Neural progenitor cell (in vitro differentiated cells): ENCODE data around the gene EFTUD2. TPM values are rescaled to one million over a fixed set of nuclear protein-coding genes. Genes with fewer than 3 reads are reported as not detected.

Experiments used
- DNase-seq: peaks from one replicate; pipeline ENCODE4 v3.0.0-alpha.2; 2016; ENCODE audit warnings: low spot score
- H2AFZ ChIP-seq: fragments of 200-600 bp; sonication (generic); replicated peaks from 2 replicates; pipeline ENCODE4 v1.6.1; 2016; ENCODE audit warnings: antibody characterized with exemption
- H3F3A ChIP-seq: fragments of 200-600 bp; sonication (generic); 2 replicates; pipeline ENCODE4 v1.6.1; 2016; ENCODE audit warnings: antibody characterized with exemption, low read depth
- H3K27ac ChIP-seq: fragments of 200-600 bp; sonication (generic); 2 replicates; pipeline ENCODE4 v1.5.1; 2016; ENCODE audit warnings: mild to moderate bottlenecking
- H3K27me3 ChIP-seq: fragments of 200-600 bp; sonication (generic); 2 replicates; pipeline ENCODE4 v1.6.1; 2016; ENCODE audit warnings: mild to moderate bottlenecking, moderate library complexity
- H3K36me3 ChIP-seq: fragments of 200-600 bp; sonication (generic); 2 replicates; pipeline ENCODE4 v1.5.1; 2016
- H3K4me1 ChIP-seq: fragments of 200-600 bp; sonication (generic); 2 replicates; pipeline ENCODE4 v1.6.1; 2016; ENCODE audit warnings: mixed run types
- H3K4me2 ChIP-seq: fragments of 200-600 bp; sonication (generic); 2 replicates; pipeline ENCODE4 v1.6.1; 2016
- H3K4me3 ChIP-seq: fragments of 200-600 bp; sonication (generic); 2 replicates; pipeline ENCODE4 v1.5.1; 2016
- H3K79me2 ChIP-seq: fragments of 200-600 bp; sonication (generic); 2 replicates; pipeline ENCODE4 v1.6.1; 2016; ENCODE audit warnings: low read depth
- H3K9ac ChIP-seq: fragments of 200-600 bp; sonication (generic); 2 replicates; pipeline ENCODE4 v1.6.1; 2016
- H3K9me3 ChIP-seq: fragments of 200-600 bp; sonication (generic); 2 replicates; pipeline ENCODE4 v1.5.1; 2016; ENCODE audit warnings: low read depth
- H4K20me1 ChIP-seq: fragments of 200-600 bp; sonication (generic); 2 replicates; pipeline ENCODE4 v1.6.1; 2016; ENCODE audit warnings: low read depth
- H3K27ac Mint-ChIP-seq: 3 replicates; pipeline ENCODE4 v1.8.0; 2021; ENCODE audit warnings: mixed read lengths
- H3K27me3 Mint-ChIP-seq: 2 replicates; pipeline ENCODE4 v1.8.0; 2022; ENCODE audit warnings: low read depth, mild to moderate bottlenecking, inconsistent platforms, moderate library complexity, mixed read lengths; ENCODE audit not compliant: insufficient read depth
- H3K36me3 Mint-ChIP-seq: 3 replicates; pipeline ENCODE4 v1.8.0; 2021; ENCODE audit warnings: mixed read lengths
- H3K4me1 Mint-ChIP-seq: 3 replicates; pipeline ENCODE4 v1.8.0; 2021; ENCODE audit warnings: mixed read lengths
- H3K4me3 Mint-ChIP-seq: 3 replicates; pipeline ENCODE4 v1.8.0; 2021; ENCODE audit warnings: mild to moderate bottlenecking, moderate library complexity, mixed read lengths
- H3K9me3 Mint-ChIP-seq: 3 replicates; pipeline ENCODE4 v1.8.0; 2020; ENCODE audit warnings: mixed read lengths
- EZH2 ChIP-seq: fragments of 200-600 bp; sonication (generic); IDR thresholded peaks from 2 replicates; pipeline ENCODE4 v1.6.1; 2017; ENCODE audit warnings: antibody characterized with exemption, mild to moderate bottlenecking, moderate library complexity
- EZH2phosphoT487 ChIP-seq: fragments of 200-600 bp; sonication (generic); IDR thresholded peaks from 2 replicates; pipeline ENCODE4 v1.6.1; 2017; ENCODE audit warnings: antibody characterized with exemption
- total RNA-seq: library from RNA; depleted of rRNA; stranded (reverse); fragments of >200 nt; gene quantifications from 2 replicates; pipeline ENCODE4 v1.2.3, GENCODE V29; 2015; ENCODE audit warnings: low replicate concordance
- TF ChIP-seq, protein P1 (sequence below): fragments of 200-600 bp; sonication (generic); IDR thresholded peaks from 2 replicates; pipeline ENCODE4 v1.5.1; 2017; ENCODE audit warnings: antibody characterized with exemption, mild to moderate bottlenecking

EFTUD2 gene
- total RNA-seq, 1 donor from 2014 or later, result 185 TPM

DNA sequence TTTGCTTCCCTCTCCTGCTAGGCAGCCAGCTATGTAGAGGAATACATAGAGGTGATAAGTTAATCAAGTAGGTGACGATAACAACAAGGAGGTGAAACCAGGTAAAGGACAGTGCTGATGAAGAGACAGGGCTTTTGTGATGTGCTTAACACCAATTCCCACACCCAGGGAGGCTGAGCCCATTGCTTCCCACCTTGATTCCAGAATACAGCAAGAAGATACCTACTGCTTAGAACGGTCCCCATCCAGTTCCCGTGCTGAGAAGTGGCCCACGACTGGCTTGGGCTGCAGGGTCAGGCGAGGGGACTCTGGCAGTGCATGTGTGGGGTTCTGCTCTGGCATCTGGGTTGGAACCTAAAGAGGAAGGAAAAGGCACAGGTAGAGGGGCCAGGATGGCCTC, 32.1 kb upstream of the EFTUD2 start:
- H3K9me3 ChIP-seq, result no peaks in the 10 kb centered on the region
- Mint-ChIP-seq H3K4me3 (no peak overlapping the region), H3K36me3 (peaks cover 31% of the 10 kb centered on the region), H3K27ac (no peak overlapping the region), H3K9me3 (no peaks in the 10 kb centered on the region), H3K27me3 (no peaks in the 10 kb centered on the region), H3K4me1 (no peaks in the 10 kb centered on the region)
- peaks cover 10% of the 10 kb centered on the region for H4K20me1 ChIP-seq
- no peaks in the 10 kb centered on the region for H3K36me3 ChIP-seq
- no peak overlapping the region for H3K4me3 ChIP-seq
- no peaks in the 10 kb centered on the region for H3K27me3 ChIP-seq
- H3K4me2 ChIP-seq, result no peak overlapping the region
- DNase-seq, result no peak
- H3K27ac ChIP-seq, result no peak overlapping the region
- no peak overlapping the region for H3K9ac ChIP-seq
- no peaks in the 10 kb centered on the region for H3K4me1 ChIP-seq
- H2AFZ ChIP-seq, result no peak overlapping the region
- H3K79me2 ChIP-seq, result no peaks in the 10 kb centered on the region
- peaks cover 6% of the 10 kb centered on the region for H3F3A ChIP-seq
- TF ChIP-seq EZH2 (no peak), EZH2phosphoT487 (no peak)
- TF ChIP-seq, protein P1, sequence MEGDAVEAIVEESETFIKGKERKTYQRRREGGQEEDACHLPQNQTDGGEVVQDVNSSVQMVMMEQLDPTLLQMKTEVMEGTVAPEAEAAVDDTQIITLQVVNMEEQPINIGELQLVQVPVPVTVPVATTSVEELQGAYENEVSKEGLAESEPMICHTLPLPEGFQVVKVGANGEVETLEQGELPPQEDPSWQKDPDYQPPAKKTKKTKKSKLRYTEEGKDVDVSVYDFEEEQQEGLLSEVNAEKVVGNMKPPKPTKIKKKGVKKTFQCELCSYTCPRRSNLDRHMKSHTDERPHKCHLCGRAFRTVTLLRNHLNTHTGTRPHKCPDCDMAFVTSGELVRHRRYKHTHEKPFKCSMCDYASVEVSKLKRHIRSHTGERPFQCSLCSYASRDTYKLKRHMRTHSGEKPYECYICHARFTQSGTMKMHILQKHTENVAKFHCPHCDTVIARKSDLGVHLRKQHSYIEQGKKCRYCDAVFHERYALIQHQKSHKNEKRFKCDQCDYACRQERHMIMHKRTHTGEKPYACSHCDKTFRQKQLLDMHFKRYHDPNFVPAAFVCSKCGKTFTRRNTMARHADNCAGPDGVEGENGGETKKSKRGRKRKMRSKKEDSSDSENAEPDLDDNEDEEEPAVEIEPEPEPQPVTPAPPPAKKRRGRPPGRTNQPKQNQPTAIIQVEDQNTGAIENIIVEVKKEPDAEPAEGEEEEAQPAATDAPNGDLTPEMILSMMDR, result no peak

DNA sequence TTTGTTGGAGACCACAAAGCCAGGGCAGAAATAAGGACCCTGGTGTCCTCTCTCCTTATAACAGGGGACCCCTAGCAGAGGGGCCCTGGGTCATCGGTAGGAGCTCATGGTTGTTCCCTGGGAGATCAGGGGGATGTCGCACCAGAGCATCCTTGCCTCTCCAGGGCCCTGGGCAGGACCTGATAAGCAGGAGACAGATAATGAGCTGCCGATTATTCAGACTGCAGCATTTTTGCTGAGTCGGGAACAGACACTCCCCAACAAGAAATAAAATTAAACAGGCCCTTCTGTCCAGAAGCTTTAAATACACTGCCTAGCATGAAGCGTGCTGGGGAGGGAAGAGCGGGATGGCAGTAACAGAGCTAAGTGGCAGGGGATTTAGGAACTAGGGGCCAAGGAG, 31.4 kb upstream of the EFTUD2 start:
- H3F3A ChIP-seq, result peaks cover 6% of the 10 kb centered on the region
- no peak for DNase-seq
- H3K4me1 ChIP-seq, result no peaks in the 10 kb centered on the region
- Mint-ChIP-seq H3K27me3 (peaks cover 1% of the 10 kb centered on the region), H3K9me3 (no peaks in the 10 kb centered on the region), H3K4me1 (no peaks in the 10 kb centered on the region), H3K4me3 (no peak overlapping the region), H3K27ac (no peak overlapping the region), H3K36me3 (peaks cover 31% of the 10 kb centered on the region)
- no peaks in the 10 kb centered on the region for H3K9me3 ChIP-seq
- no peaks in the 10 kb centered on the region for H3K36me3 ChIP-seq
- H2AFZ ChIP-seq, result no peak overlapping the region
- no peak for TF ChIP-seq EZH2phosphoT487
- no peak overlapping the region for H3K4me2 ChIP-seq
- no peak overlapping the region for H3K9ac ChIP-seq
- no peaks in the 10 kb centered on the region for H3K27me3 ChIP-seq
- no peak overlapping the region for H3K27ac ChIP-seq
- H3K4me3 ChIP-seq, result no peak overlapping the region
- no peaks in the 10 kb centered on the region for H3K79me2 ChIP-seq
- peaks cover 10% of the 10 kb centered on the region for H4K20me1 ChIP-seq

DNA sequence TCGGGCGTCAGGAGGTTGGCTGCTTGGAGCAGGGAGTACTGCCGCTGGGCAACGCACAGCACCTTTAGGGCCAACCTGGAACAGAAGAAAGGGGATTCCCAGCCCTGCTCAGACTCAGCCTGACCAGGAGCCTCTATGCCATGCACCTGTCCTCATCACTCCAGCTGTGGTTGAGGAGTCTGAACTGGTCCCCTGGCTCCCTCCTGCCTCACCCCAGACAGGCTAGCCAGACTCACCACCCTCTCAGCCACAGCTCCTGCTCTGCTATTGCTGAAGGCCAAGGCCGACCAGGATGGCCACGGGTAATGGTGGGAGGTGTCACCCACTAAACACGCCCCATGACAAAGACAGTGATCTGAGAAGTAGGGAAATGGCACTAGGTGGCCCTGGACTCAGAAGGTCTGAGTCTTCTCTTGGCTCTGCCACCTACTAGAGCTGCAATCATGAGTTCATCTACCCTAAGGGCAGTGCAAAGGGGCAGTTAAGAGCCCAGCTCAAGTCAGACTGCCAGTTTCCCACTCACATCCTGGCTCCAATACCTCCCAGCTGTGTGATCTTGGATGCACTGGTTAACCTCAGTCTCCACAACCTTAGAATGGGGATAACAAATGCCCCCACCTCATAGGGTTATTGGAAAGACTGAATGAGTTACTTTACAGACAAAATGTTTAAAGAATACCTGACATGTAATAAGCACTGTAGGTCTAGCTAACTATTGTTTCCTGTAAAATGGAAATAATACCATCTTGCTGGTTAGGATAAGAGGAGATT, 29.9 kb upstream of the EFTUD2 start:
- Histone ChIP-seq H3K9me3 (no peaks in the 10 kb centered on the region), H3K27ac (no peak overlapping the region), H3K27me3 (no peaks in the 10 kb centered on the region), H3K79me2 (no peaks in the 10 kb centered on the region), H2AFZ (no peak overlapping the region), H3K9ac (no peak overlapping the region), H3K36me3 (no peaks in the 10 kb centered on the region), H3K4me1 (no peaks in the 10 kb centered on the region), H4K20me1 (peaks cover 7% of the 10 kb centered on the region), H3K4me2 (no peak overlapping the region), H3F3A (peaks cover 14% of the 10 kb centered on the region), H3K4me3 (no peak overlapping the region)
- Mint-ChIP-seq H3K36me3 (peaks cover 31% of the 10 kb centered on the region), H3K9me3 (no peaks in the 10 kb centered on the region), H3K27ac (no peak overlapping the region), H3K27me3 (peaks cover 2% of the 10 kb centered on the region), H3K4me3 (no peak overlapping the region), H3K4me1 (no peaks in the 10 kb centered on the region)
- no peak for DNase-seq
- no peak for TF ChIP-seq EZH2phosphoT487
- no peak for TF ChIP-seq EZH2
- TF ChIP-seq, protein P1, result no peak

DNA sequence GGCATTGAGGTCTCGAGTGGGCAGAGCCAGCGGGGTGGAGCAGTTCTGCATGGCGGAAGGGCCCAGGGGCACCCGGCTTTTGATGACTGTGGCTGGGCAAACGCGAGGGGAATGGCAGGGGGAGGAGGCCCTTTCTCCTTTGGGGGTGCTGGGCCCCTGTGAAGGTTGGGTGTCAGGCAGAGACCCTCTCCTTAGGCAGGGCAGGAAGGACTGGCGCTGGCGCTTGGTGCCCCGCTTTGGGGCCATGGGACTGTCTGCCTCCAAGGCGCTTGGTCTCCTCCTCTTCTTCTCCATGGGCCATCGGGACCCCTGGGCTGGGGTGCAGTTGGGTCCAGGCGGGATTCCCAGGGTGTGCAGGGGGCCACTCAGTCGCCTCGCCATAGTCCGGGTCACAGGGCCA, 28.9 kb upstream of the EFTUD2 start:
- no peak overlapping the region for H3K27ac Mint-ChIP-seq
- TF ChIP-seq EZH2phosphoT487 (no peak), EZH2 (no peak)
- TF ChIP-seq, protein P1, result no peak
- H3K4me1 Mint-ChIP-seq, result peaks cover 5% of the 10 kb centered on the region
- Histone ChIP-seq H3K27me3 (no peaks in the 10 kb centered on the region), H2AFZ (no peak overlapping the region), H3K4me2 (no peak overlapping the region), H3K79me2 (no peaks in the 10 kb centered on the region), H3F3A (peaks cover 21% of the 10 kb centered on the region), H3K36me3 (no peaks in the 10 kb centered on the region), H4K20me1 (peaks cover 4% of the 10 kb centered on the region), H3K4me1 (peaks cover 6% of the 10 kb centered on the region), H3K9ac (no peak overlapping the region), H3K9me3 (no peaks in the 10 kb centered on the region), H3K4me3 (no peak overlapping the region), H3K27ac (no peak overlapping the region)
- H3K27me3 Mint-ChIP-seq, result peaks cover 2% of the 10 kb centered on the region
- H3K4me3 Mint-ChIP-seq, result no peak overlapping the region
- no peak for DNase-seq
- peaks cover 27% of the 10 kb centered on the region for H3K36me3 Mint-ChIP-seq
- H3K9me3 Mint-ChIP-seq, result no peaks in the 10 kb centered on the region
